HG03064 (cell line): ENCODE data around the gene TRIM29.

Experiments used
- ATAC-seq: cut with Tn5 transposase; IDR thresholded peaks from one replicate; pipeline ENCODE4 v1.9.1; 2021; ENCODE audit warnings: low read depth; ENCODE audit not compliant: unreplicated experiment

TRIM29 gene

DNA sequence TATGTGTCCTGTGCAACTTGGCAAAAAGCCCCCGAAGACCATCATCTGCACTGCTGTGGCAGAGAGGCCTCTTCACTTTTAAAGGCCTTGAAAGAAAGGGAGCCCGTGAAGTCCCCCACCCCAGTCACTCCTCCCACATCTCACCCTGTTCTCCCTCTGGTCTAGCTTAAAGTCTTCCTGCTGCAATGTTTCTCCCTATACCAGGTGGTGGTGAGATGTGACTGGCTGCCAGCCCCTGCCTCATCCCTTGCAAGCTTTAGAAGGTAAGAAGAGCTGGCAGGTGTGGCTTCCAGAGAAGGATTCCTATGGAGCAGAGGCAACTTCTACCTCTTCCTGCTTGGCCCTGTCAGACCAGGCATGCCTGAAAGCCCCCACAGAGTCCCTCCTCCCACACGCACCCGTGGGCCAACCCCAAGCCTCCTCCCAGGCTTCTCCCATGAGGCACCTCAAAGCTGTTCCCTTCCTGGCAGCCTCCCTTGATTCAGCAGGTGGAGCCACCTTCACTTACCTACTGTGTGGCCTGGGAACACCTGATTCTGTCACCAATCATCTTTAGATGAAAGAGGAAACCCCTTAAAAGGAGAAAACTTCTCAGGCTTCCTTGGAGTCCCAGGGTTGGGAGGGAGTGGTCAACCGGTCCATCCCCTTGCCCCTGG, 4.0 kb upstream of the TRIM29 start:
- no peak for ATAC-seq

DNA sequence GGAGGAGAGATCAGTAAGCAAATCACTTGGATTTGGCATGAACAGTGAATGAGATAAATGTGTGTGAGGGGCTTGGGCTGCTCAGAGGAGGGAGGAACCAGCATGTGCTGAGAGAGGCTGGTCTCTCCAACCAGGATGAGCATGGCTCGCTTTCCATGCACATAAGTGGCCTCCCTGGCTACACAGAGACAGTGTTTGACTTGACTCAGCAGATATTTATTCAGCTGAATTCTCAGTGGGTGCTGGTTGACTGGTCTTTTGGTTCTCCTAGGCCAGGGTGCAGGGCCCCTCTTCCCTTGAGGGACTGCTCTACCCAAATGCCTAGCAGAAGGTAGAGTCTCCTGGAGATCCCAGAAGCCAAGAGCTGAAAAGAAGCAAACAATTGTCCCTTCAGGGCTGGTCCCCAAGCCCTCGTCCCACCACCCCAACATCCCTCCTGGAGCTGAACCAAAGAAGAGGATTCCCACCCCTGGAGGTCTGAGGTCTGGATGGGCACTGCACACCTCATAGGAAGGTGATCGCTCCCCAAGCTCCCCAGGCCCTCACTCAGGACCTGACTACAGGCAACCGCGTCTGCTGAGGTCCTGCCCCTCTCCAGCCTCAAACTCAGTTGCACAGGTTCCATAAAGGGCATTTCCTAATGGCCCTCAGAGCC, 3.3 kb upstream of the TRIM29 start:
- ATAC-seq, result no peak

DNA sequence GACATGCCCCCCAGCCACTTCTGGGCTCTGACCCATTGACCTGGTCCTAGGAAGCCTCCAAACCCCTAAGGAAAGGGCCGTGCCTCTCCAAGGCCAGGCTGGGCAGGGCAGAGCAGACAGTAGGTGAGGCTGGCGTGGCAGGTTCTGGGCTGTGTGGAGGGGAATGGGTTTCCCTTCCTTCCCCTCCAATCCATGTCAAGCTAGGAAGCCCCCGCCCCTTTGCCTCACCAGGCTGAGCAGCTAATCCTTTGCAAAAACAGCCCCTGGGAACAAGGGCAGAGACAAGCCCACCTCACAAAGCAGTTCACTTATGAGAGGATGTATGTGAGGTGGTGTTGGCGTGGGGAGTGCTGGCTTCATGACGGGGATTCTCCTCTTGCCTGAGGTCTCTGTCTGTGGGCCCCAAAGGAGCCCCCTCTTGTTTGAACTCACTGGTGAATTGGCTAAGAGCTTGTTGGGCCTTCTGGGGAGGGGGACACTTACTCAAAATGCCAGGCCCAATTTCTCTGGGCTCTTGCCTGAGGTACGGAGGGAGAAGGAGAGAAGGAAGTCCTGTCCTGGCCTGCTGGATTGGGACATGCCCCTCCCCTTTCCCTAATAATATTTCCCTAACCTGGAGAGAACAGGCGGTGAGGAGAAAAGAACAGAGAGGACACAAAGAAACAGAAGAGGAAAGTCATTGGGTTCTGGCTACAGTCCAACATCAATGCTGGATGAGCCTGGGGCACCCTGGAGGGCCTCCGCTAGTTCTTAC, 1.6 kb upstream of the TRIM29 start:
- no peak for ATAC-seq

DNA sequence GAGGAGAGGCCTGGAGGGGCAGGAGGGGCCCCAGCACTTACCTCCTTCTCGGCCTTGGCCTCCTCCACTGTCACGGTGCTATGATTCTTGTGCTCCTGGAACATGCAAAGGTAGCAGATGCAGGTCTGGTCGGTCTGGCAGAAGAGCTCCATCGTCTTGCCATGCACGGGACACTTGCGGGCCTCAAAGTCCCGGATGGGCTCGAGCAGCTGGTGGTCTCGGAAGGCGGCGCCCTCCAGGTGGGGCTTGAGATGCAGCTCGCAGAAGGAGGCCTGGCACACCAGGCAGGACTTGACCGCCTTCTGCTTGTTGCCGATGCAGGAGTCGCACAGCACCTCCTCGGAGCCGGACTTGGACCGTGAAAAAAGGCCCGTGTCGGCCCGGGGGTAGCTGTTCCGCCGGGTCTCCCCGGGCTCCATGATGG, 714 bp downstream of the TRIM29 start:
- no peak for ATAC-seq

DNA sequence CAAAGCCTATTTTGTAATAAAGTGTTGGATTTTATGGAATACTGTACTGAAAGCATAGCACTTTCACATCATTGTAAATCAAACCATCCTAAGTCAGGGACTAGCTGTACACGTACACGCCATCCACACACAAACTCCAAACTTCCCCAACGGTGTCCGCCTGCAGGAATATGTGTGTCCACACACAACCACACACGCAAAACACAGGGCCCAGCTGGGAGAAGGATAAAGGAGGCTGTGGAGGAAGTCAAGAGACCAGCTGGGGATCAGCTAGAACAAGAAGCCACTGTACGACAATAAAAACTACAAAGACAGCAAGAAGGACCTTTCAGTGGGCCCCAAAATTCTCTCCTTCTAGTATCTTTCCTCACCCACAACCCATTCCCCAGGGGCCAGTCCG, 1.6 kb downstream of the TRIM29 start:
- no peak for ATAC-seq

DNA sequence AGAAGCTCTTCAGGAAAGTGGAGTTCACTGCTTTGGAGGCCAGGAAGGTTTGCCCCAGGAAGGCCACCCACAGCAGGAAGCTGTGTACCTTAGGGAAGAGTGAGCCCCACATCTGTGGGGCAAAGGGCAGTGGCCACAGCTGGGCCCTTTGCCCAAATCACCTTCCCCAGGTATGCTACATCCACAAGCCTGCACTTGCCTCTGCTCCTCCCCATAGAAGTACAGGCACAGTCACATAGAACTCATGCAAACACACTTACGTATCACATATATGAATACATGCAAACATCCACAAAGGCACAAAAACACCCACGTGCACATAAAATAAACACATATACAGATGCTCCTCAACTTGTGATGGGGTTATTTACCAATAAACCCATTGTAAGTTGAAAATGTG, 2.1 kb downstream of the TRIM29 start:
- ATAC-seq, result no peak

DNA sequence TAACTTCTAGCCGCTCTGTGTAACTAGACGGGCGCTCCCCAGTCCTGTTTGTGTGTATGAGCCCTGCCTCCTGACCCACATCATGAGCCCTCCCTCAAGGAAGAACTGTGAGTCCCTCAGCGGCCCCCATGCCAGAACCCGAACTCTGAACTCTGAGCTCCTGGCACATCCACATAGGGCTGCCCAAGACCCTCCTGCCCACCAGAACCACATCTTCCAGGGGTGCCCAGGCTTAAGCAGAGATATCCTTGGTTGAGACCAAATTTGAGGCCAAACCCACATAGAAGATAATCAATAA, 3.0 kb downstream of the TRIM29 start:
- no peak for ATAC-seq

DNA sequence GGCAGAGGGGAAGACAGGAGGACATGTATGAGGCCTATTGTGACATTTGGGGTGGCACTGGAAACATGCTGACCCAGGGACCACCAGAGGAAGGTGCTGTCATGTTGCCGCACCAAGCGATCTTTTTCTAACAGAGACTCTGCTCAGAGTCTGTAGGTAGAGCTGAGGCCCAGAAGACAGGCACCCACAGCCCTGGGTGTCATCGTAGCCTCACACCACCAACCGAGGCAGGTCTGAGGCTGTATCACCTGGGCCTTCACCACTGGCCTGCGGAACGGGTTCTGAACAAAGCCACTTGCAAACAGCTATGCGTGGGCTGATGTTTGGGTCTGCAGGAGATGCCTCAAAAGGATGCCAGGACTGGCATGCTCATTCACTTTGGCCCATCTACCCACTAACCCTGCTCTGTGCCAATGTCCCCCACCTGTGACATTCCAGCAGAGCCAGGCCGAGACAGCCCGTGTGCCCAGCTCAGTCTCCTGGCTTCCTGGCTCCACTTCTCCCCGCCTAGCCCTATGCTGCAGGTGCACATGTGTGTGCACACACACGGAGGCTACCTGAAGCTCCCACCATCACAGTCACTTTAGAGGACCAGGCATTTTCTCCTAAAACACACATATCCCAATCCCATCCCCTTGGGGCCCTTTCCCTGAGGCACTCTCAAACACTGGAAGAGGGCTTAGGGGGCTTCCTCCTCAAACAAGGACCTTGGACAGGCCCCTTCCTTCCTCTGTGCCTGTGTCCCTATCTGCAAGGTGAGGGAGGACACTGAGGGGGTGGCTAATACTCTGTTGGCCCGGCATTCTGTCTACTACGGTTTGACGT, 3.6 kb downstream of the TRIM29 start:
- no peak for ATAC-seq

DNA sequence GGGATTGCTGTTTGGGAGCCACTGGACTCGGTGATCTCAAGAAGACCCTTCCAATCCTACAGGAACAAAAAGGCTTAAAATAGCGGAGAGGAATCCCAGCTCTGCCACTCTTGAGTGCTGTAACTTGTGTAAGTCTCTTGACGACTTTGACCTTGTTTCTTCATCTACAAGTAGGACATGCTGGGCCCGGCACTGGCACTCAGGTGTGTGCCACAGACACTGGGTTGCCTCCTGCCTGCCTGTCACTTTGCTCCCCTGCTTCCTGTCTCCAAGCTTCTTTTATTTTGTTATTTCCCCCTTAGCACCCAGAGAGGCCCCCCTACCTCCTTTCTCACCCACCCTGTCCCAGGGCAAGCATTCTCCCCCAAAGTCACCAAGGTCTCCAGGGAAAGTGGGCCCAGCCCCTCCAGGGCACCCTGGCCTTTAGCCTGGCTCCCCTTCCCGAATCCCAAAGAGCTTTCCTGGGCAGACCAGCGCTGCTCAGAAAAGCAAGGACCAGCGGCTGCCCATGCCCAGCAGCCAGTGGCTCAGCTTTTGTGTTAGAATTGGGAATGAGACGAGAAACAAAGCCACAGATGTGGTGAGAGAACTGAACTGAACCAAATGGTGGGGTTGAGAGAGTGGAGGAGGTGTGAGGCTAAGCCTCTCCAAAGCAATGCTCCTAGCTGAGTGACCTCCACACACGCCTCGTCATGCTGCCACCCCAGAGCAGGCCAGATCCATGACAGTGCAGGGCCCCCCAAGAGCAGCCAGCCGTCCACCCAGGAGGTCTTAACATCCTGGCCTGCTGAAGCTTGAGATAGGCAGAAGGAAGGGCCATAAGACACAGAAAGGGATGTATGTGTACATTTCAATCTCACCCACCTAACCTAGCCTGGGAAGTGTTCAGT, 4.5 kb downstream of the TRIM29 start:
- ATAC-seq, result no peak

DNA sequence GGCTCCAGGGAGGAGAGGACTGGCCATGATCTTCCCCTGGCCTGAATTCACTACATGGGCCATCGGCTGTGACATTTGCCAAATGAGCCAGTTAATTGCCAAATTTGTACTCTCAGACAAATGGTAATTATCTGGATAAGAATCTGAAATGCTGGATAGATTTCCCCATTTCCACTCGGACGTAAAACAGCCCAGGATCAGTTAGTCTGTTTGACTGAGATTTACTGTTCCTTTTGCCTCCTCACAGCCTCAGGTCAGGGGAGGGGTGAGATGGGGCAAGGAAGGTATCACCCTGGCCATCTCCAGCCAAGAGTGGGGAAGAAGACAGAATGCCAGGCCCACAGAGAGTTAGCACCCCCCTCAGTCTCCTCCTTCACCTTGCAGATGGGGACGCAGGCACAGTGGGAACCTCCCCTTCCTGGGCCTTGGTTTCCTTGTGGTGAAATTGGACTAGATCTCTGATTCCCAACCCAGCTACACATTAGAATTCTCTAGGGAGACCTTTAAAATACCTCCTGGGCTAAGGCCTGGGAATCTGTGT, 5.2 kb downstream of the TRIM29 start:
- no peak for ATAC-seq

DNA sequence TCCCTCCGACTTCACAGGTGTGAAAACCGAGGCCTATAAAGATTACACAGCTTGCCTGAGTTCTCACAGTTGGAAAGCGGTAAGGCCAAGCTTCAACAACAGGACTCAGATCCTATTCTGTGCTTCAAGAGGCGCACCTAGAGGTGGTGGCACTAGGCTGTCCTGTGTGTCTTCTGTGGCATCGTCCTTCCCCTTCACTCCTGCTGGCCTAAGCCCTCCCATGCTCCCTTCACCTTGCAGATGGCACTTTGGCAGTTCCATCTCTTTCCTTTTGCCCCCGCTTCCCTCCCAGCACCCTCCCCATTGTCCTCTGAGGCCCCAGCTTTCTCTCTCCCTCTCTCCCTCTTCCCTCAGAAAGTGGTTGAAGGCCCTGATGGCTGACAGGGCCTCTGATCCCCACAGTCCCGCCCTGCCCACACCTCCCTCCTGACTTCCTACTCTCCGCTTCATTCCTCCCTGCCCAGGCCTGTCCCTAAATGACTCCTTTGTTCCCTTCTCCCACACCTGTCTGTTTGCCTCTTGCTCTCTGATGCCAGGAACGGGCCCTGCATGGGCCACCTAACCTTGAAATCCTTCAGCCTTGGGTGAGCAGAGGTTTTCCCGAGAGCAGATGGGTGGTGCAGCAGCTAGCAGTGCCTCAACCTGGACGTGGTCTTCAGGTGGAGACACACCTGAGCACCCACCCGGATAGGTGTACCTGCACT, 5.8 kb downstream of the TRIM29 start:
- ATAC-seq, result no peak

DNA sequence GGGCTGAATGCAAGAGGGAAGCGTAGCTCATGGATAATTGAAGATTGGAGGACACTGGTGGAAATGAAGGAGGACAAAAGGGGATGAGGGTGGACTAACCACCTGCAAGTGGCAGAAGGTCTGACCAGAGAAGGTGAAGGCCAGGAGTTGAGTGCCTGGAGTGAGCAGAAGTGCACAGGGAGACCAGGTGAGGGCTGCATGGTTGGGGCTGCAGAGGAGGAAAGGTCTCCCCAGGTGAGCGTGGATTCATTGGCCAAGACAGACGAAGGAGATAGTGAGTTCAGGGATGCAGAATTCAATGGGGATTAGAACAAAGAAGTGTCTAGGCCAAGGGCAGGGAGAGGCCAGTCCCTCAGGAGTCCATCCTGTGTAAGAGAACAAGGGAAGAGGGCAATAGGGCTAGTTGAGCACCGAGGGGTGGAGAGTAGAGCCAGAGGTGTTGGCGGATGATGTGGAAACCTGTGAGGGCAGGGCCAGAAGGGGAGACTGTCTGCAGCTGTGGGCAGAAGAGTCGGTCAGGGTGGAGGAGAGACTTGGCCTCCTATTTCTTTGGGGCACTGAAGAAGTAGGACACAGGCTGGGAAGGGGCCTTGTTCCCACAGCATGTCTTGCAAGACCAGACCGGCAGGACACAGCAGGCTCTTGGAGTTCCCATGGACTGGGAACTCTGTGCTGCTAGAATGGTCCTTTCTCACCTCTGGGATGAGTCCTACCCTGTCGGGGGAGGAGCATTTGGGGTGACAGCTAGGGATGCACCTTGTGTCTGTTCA, 6.7 kb downstream of the TRIM29 start:
- ATAC-seq, result no peak

DNA sequence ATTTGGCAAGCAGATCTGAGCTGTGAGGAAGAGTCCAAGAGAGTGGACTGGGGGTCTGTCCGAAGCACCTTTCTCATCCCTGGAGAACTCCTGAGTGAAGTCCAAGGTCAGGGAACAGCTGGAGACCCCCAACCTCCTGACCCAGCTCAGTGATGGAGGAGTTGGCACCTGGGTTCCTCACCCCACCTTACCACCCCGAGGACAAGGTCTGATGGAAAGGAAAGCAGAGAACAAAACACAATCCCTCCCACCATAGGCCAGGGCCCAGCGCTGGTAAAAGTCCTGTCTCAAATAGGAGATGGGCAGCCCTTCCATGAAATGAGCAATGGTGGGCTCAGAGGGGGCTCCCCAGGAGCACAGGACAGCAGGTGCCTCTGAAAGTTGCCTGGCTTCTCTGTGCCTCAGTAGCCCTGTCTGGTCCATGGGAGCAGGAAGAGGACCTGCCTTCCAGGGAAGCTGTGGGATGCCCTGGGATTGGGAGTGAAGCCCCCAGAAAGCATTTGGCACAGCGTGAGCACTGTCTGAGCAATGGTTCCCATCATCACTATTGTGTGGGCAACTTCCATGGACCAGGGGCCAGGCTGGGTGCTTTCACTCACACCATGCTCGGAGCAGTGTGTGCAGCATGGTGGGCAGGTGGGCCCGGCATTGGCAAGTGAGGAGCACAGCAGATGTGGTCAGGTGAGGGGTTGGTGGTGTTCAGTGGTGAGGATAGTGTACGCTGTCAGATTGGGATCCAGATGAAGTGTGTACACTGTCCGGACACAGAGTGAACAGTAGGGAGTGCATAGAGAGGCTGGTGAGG, 7.5 kb downstream of the TRIM29 start:
- ATAC-seq, result no peak

DNA sequence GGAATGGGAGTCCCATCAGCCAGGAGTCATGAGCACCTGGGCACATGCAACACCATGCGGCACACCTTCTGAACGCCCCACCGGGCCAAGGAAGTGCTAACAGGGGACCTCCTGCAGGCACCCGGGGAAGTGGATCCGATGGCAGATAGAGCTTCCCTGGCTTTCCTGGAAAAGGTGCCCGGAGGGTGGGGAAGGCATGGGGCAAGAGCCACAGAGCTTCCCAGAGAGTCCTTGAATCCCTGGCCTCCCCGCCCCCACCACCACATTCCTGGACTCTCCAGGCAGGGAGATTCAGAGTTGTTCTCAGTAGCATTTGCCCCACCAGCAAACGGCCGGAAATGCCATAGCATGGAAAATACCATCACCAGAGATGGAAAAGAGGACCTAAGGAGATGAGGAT, 8.3 kb downstream of the TRIM29 start:
- ATAC-seq, result no peak

DNA sequence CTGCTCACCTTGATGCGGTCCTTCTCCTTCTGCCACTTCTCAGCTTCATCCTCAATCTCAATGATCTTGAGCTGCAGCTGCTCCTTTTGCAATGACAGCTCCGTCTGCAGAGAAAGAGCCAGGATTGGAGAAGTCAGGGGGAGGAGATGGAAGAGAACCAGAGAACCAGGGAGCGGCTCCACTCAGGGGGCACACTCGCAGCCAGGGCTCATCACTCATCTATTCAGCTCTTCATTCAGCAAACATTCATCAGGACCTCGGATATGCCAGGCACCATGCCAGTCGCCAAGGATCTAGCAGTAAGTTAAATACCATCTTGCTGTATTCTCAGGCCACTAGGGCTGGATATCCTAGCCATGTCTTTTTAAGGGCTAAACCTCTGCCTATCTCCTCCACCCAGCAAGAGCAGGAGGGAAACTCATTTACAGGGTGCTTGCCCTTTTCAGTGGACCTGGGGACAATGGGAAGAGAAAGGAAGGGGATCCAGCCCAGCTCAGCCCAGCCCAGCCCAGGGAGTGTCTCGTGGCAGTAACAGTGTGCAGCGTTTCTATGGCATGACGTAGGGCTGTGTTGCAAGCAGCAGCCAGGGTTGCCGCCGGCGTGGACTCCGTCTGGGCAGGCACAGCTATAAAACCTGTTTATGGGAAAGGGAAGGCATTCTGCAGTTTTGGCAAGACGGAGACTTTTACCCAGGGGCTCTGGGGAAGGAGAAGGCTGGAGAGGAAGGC, 9.4 kb downstream of the TRIM29 start:
- ATAC-seq, result no peak

DNA sequence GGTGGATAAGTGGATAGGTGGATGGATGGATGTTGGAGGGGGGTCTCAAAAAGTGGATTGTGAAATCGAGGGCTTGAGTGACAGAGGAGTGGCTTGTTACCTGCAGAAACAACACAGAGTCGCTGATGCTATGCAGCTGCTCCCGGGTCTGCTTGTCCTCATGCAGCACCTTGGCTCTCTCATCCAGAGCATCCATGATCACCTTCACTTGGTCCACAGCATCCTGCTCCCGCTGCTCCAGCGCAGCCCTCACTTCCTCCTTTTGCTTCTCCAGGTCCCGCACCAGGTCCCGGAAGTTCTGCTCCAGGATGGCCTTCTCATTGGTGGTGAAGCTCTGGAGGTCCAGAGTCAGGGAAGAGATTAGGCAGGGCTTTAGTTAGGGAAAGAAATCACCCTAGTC, 10.7 kb downstream of the TRIM29 start:
- ATAC-seq, result no peak

DNA sequence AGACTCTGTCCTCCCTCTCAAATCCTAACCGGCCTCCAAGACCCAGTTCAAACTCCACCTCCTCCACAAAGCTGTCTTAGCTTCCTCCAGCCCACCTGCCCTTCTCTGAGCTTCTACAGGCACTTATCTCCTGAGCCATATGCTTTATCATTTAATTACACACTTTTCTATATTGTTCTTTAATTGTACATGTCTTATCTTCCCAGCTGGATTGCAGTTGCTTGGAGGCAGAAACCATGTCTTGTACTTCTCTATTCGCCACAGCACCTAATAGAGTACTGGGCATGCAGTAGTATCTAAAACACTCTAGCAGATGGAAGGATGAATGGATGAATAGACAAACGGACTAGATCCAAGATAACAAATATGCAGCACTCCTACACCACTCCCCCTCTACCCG, 11.3 kb downstream of the TRIM29 start:
- no peak for ATAC-seq
